SU-DHL-6 (cell line): ENCODE results near the gene SUCLG2.

Experiments used
- EZH2phosphoT487 ChIP-seq: fragments of 200-600 bp; sonication (generic), shearing (Covaris generic); conservative IDR thresholded peaks from 2 replicates; pipeline ENCODE4 v1.6.1; 2018; ENCODE audit warnings: mild to moderate bottlenecking, antibody characterized with exemption, low read length, moderate library complexity, mixed read lengths
- TF ChIP-seq, protein P1 (sequence below): fragments of 200-600 bp; sonication (generic); IDR thresholded peaks from one replicate; pipeline ENCODE4 v1.5.1; 2017; ENCODE audit warnings: antibody characterized with exemption, mild to moderate bottlenecking, low read length, moderate library complexity; ENCODE audit not compliant: insufficient read depth, poor library complexity, severe bottlenecking

GRCh38 chr3:67389176-67389575, 265.2 kb downstream of the SUCLG2 start:
- TF ChIP-seq, protein P1, sequence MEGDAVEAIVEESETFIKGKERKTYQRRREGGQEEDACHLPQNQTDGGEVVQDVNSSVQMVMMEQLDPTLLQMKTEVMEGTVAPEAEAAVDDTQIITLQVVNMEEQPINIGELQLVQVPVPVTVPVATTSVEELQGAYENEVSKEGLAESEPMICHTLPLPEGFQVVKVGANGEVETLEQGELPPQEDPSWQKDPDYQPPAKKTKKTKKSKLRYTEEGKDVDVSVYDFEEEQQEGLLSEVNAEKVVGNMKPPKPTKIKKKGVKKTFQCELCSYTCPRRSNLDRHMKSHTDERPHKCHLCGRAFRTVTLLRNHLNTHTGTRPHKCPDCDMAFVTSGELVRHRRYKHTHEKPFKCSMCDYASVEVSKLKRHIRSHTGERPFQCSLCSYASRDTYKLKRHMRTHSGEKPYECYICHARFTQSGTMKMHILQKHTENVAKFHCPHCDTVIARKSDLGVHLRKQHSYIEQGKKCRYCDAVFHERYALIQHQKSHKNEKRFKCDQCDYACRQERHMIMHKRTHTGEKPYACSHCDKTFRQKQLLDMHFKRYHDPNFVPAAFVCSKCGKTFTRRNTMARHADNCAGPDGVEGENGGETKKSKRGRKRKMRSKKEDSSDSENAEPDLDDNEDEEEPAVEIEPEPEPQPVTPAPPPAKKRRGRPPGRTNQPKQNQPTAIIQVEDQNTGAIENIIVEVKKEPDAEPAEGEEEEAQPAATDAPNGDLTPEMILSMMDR, result no peak
- no peak for TF ChIP-seq EZH2phosphoT487
